Neural progenitor cell (in vitro differentiated cells): ENCODE data around the gene GRIP1. TPM values are rescaled to one million over a fixed set of nuclear protein-coding genes. Genes with fewer than 3 reads are reported as not detected.

Experiments
- DNase-seq: peaks from one replicate; pipeline ENCODE4 v3.0.0-alpha.2; 2016; ENCODE audit warnings: low spot score
- H2AFZ ChIP-seq: fragments of 200-600 bp; sonication (generic); replicated peaks from 2 replicates; pipeline ENCODE4 v1.6.1; 2016; ENCODE audit warnings: antibody characterized with exemption
- H3F3A ChIP-seq: fragments of 200-600 bp; sonication (generic); 2 replicates; pipeline ENCODE4 v1.6.1; 2016; ENCODE audit warnings: antibody characterized with exemption, low read depth
- H3K27ac ChIP-seq: fragments of 200-600 bp; sonication (generic); 2 replicates; pipeline ENCODE4 v1.5.1; 2016; ENCODE audit warnings: mild to moderate bottlenecking
- H3K27me3 ChIP-seq: fragments of 200-600 bp; sonication (generic); 2 replicates; pipeline ENCODE4 v1.6.1; 2016; ENCODE audit warnings: mild to moderate bottlenecking, moderate library complexity
- H3K36me3 ChIP-seq: fragments of 200-600 bp; sonication (generic); 2 replicates; pipeline ENCODE4 v1.5.1; 2016
- H3K4me1 ChIP-seq: fragments of 200-600 bp; sonication (generic); 2 replicates; pipeline ENCODE4 v1.6.1; 2016; ENCODE audit warnings: mixed run types
- H3K4me2 ChIP-seq: fragments of 200-600 bp; sonication (generic); 2 replicates; pipeline ENCODE4 v1.6.1; 2016
- H3K4me3 ChIP-seq: fragments of 200-600 bp; sonication (generic); 2 replicates; pipeline ENCODE4 v1.5.1; 2016
- H3K79me2 ChIP-seq: fragments of 200-600 bp; sonication (generic); 2 replicates; pipeline ENCODE4 v1.6.1; 2016; ENCODE audit warnings: low read depth
- H3K9ac ChIP-seq: fragments of 200-600 bp; sonication (generic); 2 replicates; pipeline ENCODE4 v1.6.1; 2016
- H3K9me3 ChIP-seq: fragments of 200-600 bp; sonication (generic); 2 replicates; pipeline ENCODE4 v1.5.1; 2016; ENCODE audit warnings: low read depth
- H4K20me1 ChIP-seq: fragments of 200-600 bp; sonication (generic); 2 replicates; pipeline ENCODE4 v1.6.1; 2016; ENCODE audit warnings: low read depth
- H3K27ac Mint-ChIP-seq: 3 replicates; pipeline ENCODE4 v1.8.0; 2021; ENCODE audit warnings: mixed read lengths
- H3K27me3 Mint-ChIP-seq: 2 replicates; pipeline ENCODE4 v1.8.0; 2022; ENCODE audit warnings: low read depth, mild to moderate bottlenecking, inconsistent platforms, moderate library complexity, mixed read lengths; ENCODE audit not compliant: insufficient read depth
- H3K36me3 Mint-ChIP-seq: 3 replicates; pipeline ENCODE4 v1.8.0; 2021; ENCODE audit warnings: mixed read lengths
- H3K4me1 Mint-ChIP-seq: 3 replicates; pipeline ENCODE4 v1.8.0; 2021; ENCODE audit warnings: mixed read lengths
- H3K4me3 Mint-ChIP-seq: 3 replicates; pipeline ENCODE4 v1.8.0; 2021; ENCODE audit warnings: mild to moderate bottlenecking, moderate library complexity, mixed read lengths
- H3K9me3 Mint-ChIP-seq: 3 replicates; pipeline ENCODE4 v1.8.0; 2020; ENCODE audit warnings: mixed read lengths
- CTCF ChIP-seq: fragments of 200-600 bp; sonication (generic); IDR thresholded peaks from 2 replicates; pipeline ENCODE4 v1.5.1; 2017; ENCODE audit warnings: antibody characterized with exemption, mild to moderate bottlenecking
- EZH2 ChIP-seq: fragments of 200-600 bp; sonication (generic); IDR thresholded peaks from 2 replicates; pipeline ENCODE4 v1.6.1; 2017; ENCODE audit warnings: antibody characterized with exemption, mild to moderate bottlenecking, moderate library complexity
- EZH2phosphoT487 ChIP-seq: fragments of 200-600 bp; sonication (generic); IDR thresholded peaks from 2 replicates; pipeline ENCODE4 v1.6.1; 2017; ENCODE audit warnings: antibody characterized with exemption
- total RNA-seq: library from RNA; depleted of rRNA; stranded (reverse); fragments of >200 nt; gene quantifications from 2 replicates; pipeline ENCODE4 v1.2.3, GENCODE V29; 2015; ENCODE audit warnings: low replicate concordance

Gene GRIP1
- total RNA-seq, 1 donor from 2014 or later: 38.2 TPM

GRCh38 chr12:66409195-66409871 is 269.5 kb downstream of the GRIP1 start:
- H2AFZ ChIP-seq: no peak overlapping the region
- no peaks in the 10 kb centered on the region for H3K27me3 ChIP-seq
- no peaks in the 10 kb centered on the region for H3K79me2 ChIP-seq
- H3K9me3 ChIP-seq: no peaks in the 10 kb centered on the region
- Mint-ChIP-seq H3K4me1 (peaks cover 8% of the 10 kb centered on the region), H3K4me3 (no peak overlapping the region), H3K27me3 (peaks cover 2% of the 10 kb centered on the region), H3K9me3 (peaks cover 13% of the 10 kb centered on the region), H3K27ac (no peak overlapping the region), H3K36me3 (peaks cover 5% of the 10 kb centered on the region)
- peak; percentile 68 for DNase-seq
- H3K4me3 ChIP-seq: no peak overlapping the region
- no peak overlapping the region for H3K4me2 ChIP-seq
- H3K36me3 ChIP-seq: no peaks in the 10 kb centered on the region
- peaks cover 6% of the 10 kb centered on the region for H3K4me1 ChIP-seq
- H3K27ac ChIP-seq: no peak overlapping the region
- H3K9ac ChIP-seq: no peak overlapping the region
- TF ChIP-seq EZH2 (no peak), CTCF (peak; percentile 69), EZH2phosphoT487 (no peak)
- no peaks in the 10 kb centered on the region for H4K20me1 ChIP-seq
- H3F3A ChIP-seq: no peaks in the 10 kb centered on the region

GRCh38 chr12:66405395-66405794 is 273.5 kb downstream of the GRIP1 start:
- no peak overlapping the region for H3K4me3 ChIP-seq
- no peaks in the 10 kb centered on the region for H3K27me3 ChIP-seq
- Mint-ChIP-seq H3K27ac (no peak overlapping the region), H3K9me3 (no peaks in the 10 kb centered on the region), H3K27me3 (peaks cover 2% of the 10 kb centered on the region), H3K4me3 (no peak overlapping the region), H3K4me1 (peaks cover 8% of the 10 kb centered on the region), H3K36me3 (no peaks in the 10 kb centered on the region)
- H3K4me1 ChIP-seq: peaks cover 6% of the 10 kb centered on the region
- H3K9ac ChIP-seq: no peak overlapping the region
- no peak overlapping the region for H2AFZ ChIP-seq
- no peak for TF ChIP-seq EZH2phosphoT487
- no peak for TF ChIP-seq EZH2
- TF ChIP-seq CTCF: no peak
- H4K20me1 ChIP-seq: no peaks in the 10 kb centered on the region
- H3K27ac ChIP-seq: no peak overlapping the region
- no peaks in the 10 kb centered on the region for H3K79me2 ChIP-seq
- H3K4me2 ChIP-seq: no peak overlapping the region
- no peaks in the 10 kb centered on the region for H3K9me3 ChIP-seq
- H3K36me3 ChIP-seq: no peaks in the 10 kb centered on the region
- DNase-seq: no peak
- no peaks in the 10 kb centered on the region for H3F3A ChIP-seq

GRCh38 chr12:66403746-66404145 is 275.1 kb downstream of the GRIP1 start:
- Histone ChIP-seq H3K36me3 (no peaks in the 10 kb centered on the region), H3K9me3 (no peaks in the 10 kb centered on the region), H3K27me3 (no peaks in the 10 kb centered on the region), H3K4me1 (peaks cover 6% of the 10 kb centered on the region), H3K27ac (no peak overlapping the region), H3K4me3 (no peak overlapping the region), H3K9ac (no peak overlapping the region), H4K20me1 (no peaks in the 10 kb centered on the region), H3K79me2 (no peaks in the 10 kb centered on the region), H2AFZ (no peak overlapping the region), H3F3A (no peaks in the 10 kb centered on the region), H3K4me2 (no peak overlapping the region)
- no peak overlapping the region for H3K27ac Mint-ChIP-seq
- no peaks in the 10 kb centered on the region for H3K36me3 Mint-ChIP-seq
- no peaks in the 10 kb centered on the region for H3K9me3 Mint-ChIP-seq
- H3K4me1 Mint-ChIP-seq: peaks cover 8% of the 10 kb centered on the region
- no peak for DNase-seq
- peaks cover 2% of the 10 kb centered on the region for H3K27me3 Mint-ChIP-seq
- H3K4me3 Mint-ChIP-seq: no peak overlapping the region
- TF ChIP-seq EZH2phosphoT487: no peak
- no peak for TF ChIP-seq EZH2
- TF ChIP-seq CTCF: no peak
